NCI-H526 treated with DMSO at 0.1 percent for 48 hours (cell line): ENCODE measurements around the gene RALA.

Experiments used
- DNase-seq: peaks from one replicate; lab custom pipeline; 2025; lab: John Stamatoyannopoulos, UW

RALA gene

GRCh38 chr7:39623047-39623731 is at the start of gene RALA:
TSS of gene RALA (plus strand) at chr7:39623572. CDS start at chr7:39686668, 63,096 bp downstream.
- DNase-seq = peak; percentile 71

GRCh38 chr7:39574673-39575349 is 48.6 kb upstream of the RALA start:
- no peak for DNase-seq

GRCh38 chr7:39577229-39577874 is 46.0 kb upstream of the RALA start:
- no peak for DNase-seq

GRCh38 chr7:39580149-39580874 is 43.1 kb upstream of the RALA start:
- peak; percentile 84 for DNase-seq

GRCh38 chr7:39582536-39582935 is 40.8 kb upstream of the RALA start:
- DNase-seq = no peak

- DNase-seq = no peak
Observed at GRCh38 chr7:39583539-39583938, 39.8 kb upstream of the RALA start.

GRCh38 chr7:39587393-39587792 is 36.0 kb upstream of the RALA start:
- no peak for DNase-seq

GRCh38 chr7:39588416-39588815 is 35.0 kb upstream of the RALA start:
- DNase-seq = no peak

- DNase-seq = peak; percentile 38
Observed at GRCh38 chr7:39589323-39590111, 33.9 kb upstream of the RALA start.

GRCh38 chr7:39592586-39592985 is 30.8 kb upstream of the RALA start:
- DNase-seq = no peak

- DNase-seq = no peak
Observed at GRCh38 chr7:39594988-39595620, 28.3 kb upstream of the RALA start.

- DNase-seq = no peak
Observed at GRCh38 chr7:39602351-39602750, 21.0 kb upstream of the RALA start.

GRCh38 chr7:39603924-39604323 is 19.4 kb upstream of the RALA start:
- DNase-seq = no peak

- DNase-seq = no peak
Observed at GRCh38 chr7:39605087-39605486, 18.3 kb upstream of the RALA start.

GRCh38 chr7:39606352-39606751 is 17.0 kb upstream of the RALA start:
- no peak for DNase-seq

- no peak for DNase-seq
Observed at GRCh38 chr7:39606941-39607340, 16.4 kb upstream of the RALA start.

- DNase-seq = no peak
Observed at GRCh38 chr7:39607865-39608264, 15.5 kb upstream of the RALA start.

GRCh38 chr7:39608278-39608677 is 15.1 kb upstream of the RALA start:
- DNase-seq = no peak

- no peak for DNase-seq
Observed at GRCh38 chr7:39609113-39609934, 14.0 kb upstream of the RALA start.

- no peak for DNase-seq
Observed at GRCh38 chr7:39609935-39610263, 13.5 kb upstream of the RALA start.

GRCh38 chr7:39613577-39613976 is 9.8 kb upstream of the RALA start:
- no peak for DNase-seq
